Measurements from ENCODE around the gene MYL7. TPM values are rescaled to one million over a fixed set of nuclear protein-coding genes. Genes with fewer than 3 reads are reported as not detected.

Gene MYL7
- total RNA-seq, 1 experiment from 2014 or later: not detected

DNA sequence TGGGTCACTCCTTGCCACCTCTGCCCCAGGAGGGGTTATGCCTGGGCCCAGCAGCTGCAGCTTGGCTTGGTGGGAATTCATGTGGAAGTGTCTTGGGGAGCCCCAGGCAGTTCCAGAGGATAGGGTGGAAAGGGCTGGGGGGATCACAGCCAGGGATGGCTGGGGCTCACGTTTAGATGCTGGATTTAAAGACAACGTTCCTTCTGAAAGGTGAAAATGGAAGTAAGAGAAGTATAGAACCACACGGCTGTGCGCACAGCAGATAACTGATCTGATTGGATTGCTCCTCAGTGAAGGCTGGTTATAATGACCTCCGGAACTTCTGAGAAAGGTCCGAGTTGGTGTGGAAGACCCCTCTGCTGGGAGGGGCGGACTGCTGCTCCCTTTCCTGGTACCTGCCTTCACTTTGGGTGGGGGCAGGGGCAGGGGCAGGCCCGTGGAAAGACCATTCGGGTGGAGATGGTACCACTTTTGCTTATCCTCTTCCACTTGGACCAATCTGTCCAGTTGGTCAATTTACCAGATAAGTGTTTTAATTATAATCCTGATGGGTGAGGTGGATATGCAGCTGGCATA, 7.9 kb upstream of the MYL7 start:
- no peak overlapping the region for H3K4me3 ChIP-seq (ENCODE audit: low read depth in 2 of 2, low read length in 2 of 2)
- no peaks in the 10 kb centered on the region for H3K4me1 ChIP-seq (ENCODE audit: control insufficient read depth, insufficient read depth, low read length)
- ChIA-PET CTCF (no interaction called here), POLR2A (no interaction called here)
- DNase-seq (ENCODE audit: low read depth, low spot score): no peak
- ATAC-seq: no peak
- intact Hi-C loops (cut with micrococcal nuclease; ENCODE audit: unreplicated experiment): no loop called here
- H3K27me3 ChIP-seq (ENCODE audit: control insufficient read depth, insufficient read depth, low read length): no peaks in the 10 kb centered on the region
- TF ChIP-seq TCF7L2 (IDR thresholded peaks at IDR 0.05; ENCODE audit: low read depth, low read length) (no peak), SIN3A (IDR thresholded peaks at IDR 0.05; ENCODE audit: borderline replicate concordance, insufficient read depth, low read depth, low read length) (no peak), CTCF (IDR thresholded peaks at IDR 0.05) (no peak), POLR2AphosphoS5 (IDR thresholded peaks at IDR 0.05; ENCODE audit: low read depth, low read length) (no peak)
- TF ChIP-seq, protein P1, sequence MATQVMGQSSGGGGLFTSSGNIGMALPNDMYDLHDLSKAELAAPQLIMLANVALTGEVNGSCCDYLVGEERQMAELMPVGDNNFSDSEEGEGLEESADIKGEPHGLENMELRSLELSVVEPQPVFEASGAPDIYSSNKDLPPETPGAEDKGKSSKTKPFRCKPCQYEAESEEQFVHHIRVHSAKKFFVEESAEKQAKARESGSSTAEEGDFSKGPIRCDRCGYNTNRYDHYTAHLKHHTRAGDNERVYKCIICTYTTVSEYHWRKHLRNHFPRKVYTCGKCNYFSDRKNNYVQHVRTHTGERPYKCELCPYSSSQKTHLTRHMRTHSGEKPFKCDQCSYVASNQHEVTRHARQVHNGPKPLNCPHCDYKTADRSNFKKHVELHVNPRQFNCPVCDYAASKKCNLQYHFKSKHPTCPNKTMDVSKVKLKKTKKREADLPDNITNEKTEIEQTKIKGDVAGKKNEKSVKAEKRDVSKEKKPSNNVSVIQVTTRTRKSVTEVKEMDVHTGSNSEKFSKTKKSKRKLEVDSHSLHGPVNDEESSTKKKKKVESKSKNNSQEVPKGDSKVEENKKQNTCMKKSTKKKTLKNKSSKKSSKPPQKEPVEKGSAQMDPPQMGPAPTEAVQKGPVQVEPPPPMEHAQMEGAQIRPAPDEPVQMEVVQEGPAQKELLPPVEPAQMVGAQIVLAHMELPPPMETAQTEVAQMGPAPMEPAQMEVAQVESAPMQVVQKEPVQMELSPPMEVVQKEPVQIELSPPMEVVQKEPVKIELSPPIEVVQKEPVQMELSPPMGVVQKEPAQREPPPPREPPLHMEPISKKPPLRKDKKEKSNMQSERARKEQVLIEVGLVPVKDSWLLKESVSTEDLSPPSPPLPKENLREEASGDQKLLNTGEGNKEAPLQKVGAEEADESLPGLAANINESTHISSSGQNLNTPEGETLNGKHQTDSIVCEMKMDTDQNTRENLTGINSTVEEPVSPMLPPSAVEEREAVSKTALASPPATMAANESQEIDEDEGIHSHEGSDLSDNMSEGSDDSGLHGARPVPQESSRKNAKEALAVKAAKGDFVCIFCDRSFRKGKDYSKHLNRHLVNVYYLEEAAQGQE (IDR thresholded peaks at IDR 0.05; ENCODE audit: insufficient read depth in 1 of 2, low read depth in 2 of 2, low read length in 1 of 2): no peak
- no TSS peak for BruUV-seq (replicated peaks)
- no peaks in the 10 kb centered on the region for H3K9me3 ChIP-seq (ENCODE audit: control insufficient read depth, insufficient read depth, low read depth, low read length)
- in situ Hi-C loops (cut with HindIII; ENCODE audit: low pct_unique_long_range_greater_than_20kb, low sequenced_read_pairs): no loop called here
- no peaks in the 10 kb centered on the region for H3K36me3 ChIP-seq (ENCODE audit: control insufficient read depth, insufficient read depth, low read length)
- no peak overlapping the region for H3K27ac ChIP-seq (ENCODE audit: low read length)

- CTCF ChIA-PET: no interaction called here
- Histone ChIP-seq H3K4me3 (ENCODE audit: low read depth in 2 of 2, low read length in 2 of 2) (no peak overlapping the region), H3K36me3 (ENCODE audit: control insufficient read depth, insufficient read depth, low read length) (no peaks in the 10 kb centered on the region), H3K9me3 (ENCODE audit: control insufficient read depth, insufficient read depth, low read depth, low read length) (no peaks in the 10 kb centered on the region), H3K4me1 (ENCODE audit: control insufficient read depth, insufficient read depth, low read length) (no peaks in the 10 kb centered on the region), H3K27ac (ENCODE audit: low read length) (no peak overlapping the region), H3K27me3 (ENCODE audit: control insufficient read depth, insufficient read depth, low read length) (no peaks in the 10 kb centered on the region)
- in situ Hi-C loops (cut with HindIII; ENCODE audit: low pct_unique_long_range_greater_than_20kb, low sequenced_read_pairs): no loop called here
- DNase-seq (ENCODE audit: low read depth, low spot score): no peak
- no TSS peak for BruUV-seq (replicated peaks)
- TF ChIP-seq SIN3A (IDR thresholded peaks at IDR 0.05; ENCODE audit: borderline replicate concordance, insufficient read depth, low read depth, low read length) (no peak), TCF7L2 (IDR thresholded peaks at IDR 0.05; ENCODE audit: low read depth, low read length) (no peak), CTCF (IDR thresholded peaks at IDR 0.05) (no peak), POLR2AphosphoS5 (IDR thresholded peaks at IDR 0.05; ENCODE audit: low read depth, low read length) (no peak)
- TF ChIP-seq, protein P1 (IDR thresholded peaks at IDR 0.05; ENCODE audit: insufficient read depth in 1 of 2, low read depth in 2 of 2, low read length in 1 of 2): no peak
- no peak for ATAC-seq
- intact Hi-C loops (cut with micrococcal nuclease; ENCODE audit: unreplicated experiment): no loop called here
- POLR2A ChIA-PET: no interaction called here
Observed at GRCh38 chr7:44148166-44148565, 7.0 kb upstream of the MYL7 start.

All from Panc1 (cell line).